Naive thymus-derived CD4-positive, alpha-beta T cell (primary cell): ENCODE measurements around the gene CALB2. TPM values are rescaled to one million over a fixed set of nuclear protein-coding genes. Genes with fewer than 3 reads are reported as not detected.

Experiments
- ATAC-seq: fragments of 150-1000 bp; cut with Tn5 transposase; 2 replicates; pipeline ENCODE4 v1.10.0; 2021; ENCODE audit warnings: mild to moderate bottlenecking, moderate library complexity
- CTCF ChIA-PET: fragments of 350-600 bp; sonication (Branson Sonifier 250); formaldehyde crosslinking; loops from one replicate; lab custom pipeline; 2021; ENCODE audit warnings: antibody characterized with exemption; lab: Charles Lee
- POLR2A ChIA-PET: fragments of 350-600 bp; sonication (Branson Sonifier 250); formaldehyde crosslinking; loops from one replicate; lab custom pipeline; 2021; ENCODE audit warnings: antibody characterized with exemption, inconsistent platforms; lab: Charles Lee
- DNase-seq, 9 donors: peaks; one replicate each; pipeline versions ENCODE4 v3.0.0 to v3.0.0-alpha.2; 2020 to 2022; ENCODE audit warnings: mixed read lengths in 1 of 9
- H3K27ac ChIP-seq: one replicate; pipeline ENCODE4 v1.7.0; 2013; ENCODE audit warnings: mild to moderate bottlenecking, low read depth, low read length, moderate library complexity
- H3K27me3 ChIP-seq, 2 donors: one replicate each; pipeline ENCODE4 v1.7.0; 2013; ENCODE audit warnings: low read length in 2 of 2, mild to moderate bottlenecking in 2 of 2, moderate library complexity in 2 of 2; ENCODE audit not compliant: control insufficient read depth in 2 of 2, insufficient read depth in 2 of 2
- H3K36me3 ChIP-seq, 3 experiments: 1 replicate in 2 of 3; 2 replicates in 1 of 3; pipeline ENCODE4 v1.7.0; 2013; ENCODE audit warnings: low read length in 3 of 3, mild to moderate bottlenecking in 3 of 3, moderate library complexity in 1 of 3; ENCODE audit not compliant: insufficient read depth in 3 of 3, control insufficient read depth in 2 of 3
- H3K4me1 ChIP-seq, 2 donors: one replicate each; pipeline ENCODE4 v1.7.0; 2013; ENCODE audit warnings: low read length in 2 of 2, mild to moderate bottlenecking in 2 of 2, moderate library complexity in 1 of 2; ENCODE audit not compliant: control insufficient read depth in 2 of 2, insufficient read depth in 2 of 2
- H3K4me3 ChIP-seq: 2 replicates; pipeline ENCODE4 v1.7.0; 2013; ENCODE audit warnings: mild to moderate bottlenecking, low read length
- H3K9me3 ChIP-seq, 3 experiments: 1 replicate in 2 of 3; 2 replicates in 1 of 3; pipeline ENCODE4 v1.7.0; 2013; ENCODE audit warnings: low read length in 3 of 3; ENCODE audit not compliant: control insufficient read depth in 2 of 3
- H3K27ac Mint-ChIP-seq, 9 donors: one replicate each; pipeline ENCODE4 v1.8.0; 2020 to 2022; ENCODE audit warnings: mixed read lengths in 9 of 9, mild to moderate bottlenecking in 8 of 9, moderate library complexity in 5 of 9, inconsistent platforms in 2 of 9
- H3K27me3 Mint-ChIP-seq, 5 donors: one replicate each; pipeline ENCODE4 v1.8.0; 2021 to 2022; ENCODE audit warnings: mixed read lengths in 5 of 5, mild to moderate bottlenecking in 1 of 5
- H3K36me3 Mint-ChIP-seq, 5 donors: one replicate each; pipeline ENCODE4 v1.8.0; 2020 to 2022; ENCODE audit warnings: mixed read lengths in 5 of 5, mild to moderate bottlenecking in 3 of 5, inconsistent platforms in 1 of 5
- H3K4me1 Mint-ChIP-seq, 7 donors: one replicate each; pipeline ENCODE4 v1.8.0; 2020 to 2022; ENCODE audit warnings: mixed read lengths in 7 of 7, mild to moderate bottlenecking in 3 of 7, inconsistent platforms in 1 of 7
- H3K4me3 Mint-ChIP-seq, 10 donors: one replicate each; pipeline ENCODE4 v1.8.0; 2020 to 2022; ENCODE audit warnings: mild to moderate bottlenecking in 10 of 10, mixed read lengths in 10 of 10, moderate library complexity in 6 of 10, inconsistent platforms in 2 of 10
- H3K9me3 Mint-ChIP-seq, 11 donors: one replicate each; pipeline ENCODE4 v1.8.0; 2020 to 2022; ENCODE audit warnings: mixed read lengths in 11 of 11, mild to moderate bottlenecking in 4 of 11, inconsistent platforms in 1 of 11, moderate library complexity in 1 of 11
- intact Hi-C, 2 donors: fragments of 100-400 bp; cut with micrococcal nuclease; formaldehyde crosslinking; loops; one replicate each; pipeline ENCODE4 v1.15.1; 2023
- polyA plus RNA-seq, 2 donors: library from polyadenylated mRNA; unstranded; fragments of 300-500 nt; fragmentation: Illumina TruSeq; gene quantifications; one replicate each; pipeline ENCODE4 v1.2.3, GENCODE V29; 2021
- total RNA-seq, 6 experiments: library from RNA in 5 of 6; stranded (reverse) in 5 of 6; gene quantifications; 1 replicate in 5 of 6; 2 replicates in 1 of 6; pipeline ENCODE4 v1.2.3 and lab custom pipeline; 2021 to 2026

CALB2 gene
- total and polyA plus RNA-seq, 7 experiments from 2014 or later = not detected

DNA sequence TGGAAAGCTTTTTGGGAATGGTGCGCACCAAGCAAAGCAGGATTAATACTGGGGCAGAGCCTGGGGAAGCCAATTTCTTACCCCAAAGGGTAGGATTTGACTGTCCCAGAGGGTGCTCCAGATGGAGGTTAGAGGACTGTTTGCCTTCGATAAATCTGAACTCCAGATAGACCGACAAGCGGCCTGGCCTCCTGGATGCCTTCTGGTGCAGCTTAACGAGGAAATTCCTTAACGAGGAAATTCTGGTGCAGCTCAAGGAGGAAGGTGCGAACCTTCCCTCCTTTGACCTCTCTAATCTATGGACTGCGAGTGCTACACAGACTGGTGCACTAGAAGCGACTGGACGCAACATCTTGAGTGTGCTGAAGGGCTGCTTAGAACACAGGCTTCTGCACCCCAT is 6.5 kb downstream of the CALB2 start:
- no peaks in the 10 kb centered on the region for H3K27me3 ChIP-seq
- Mint-ChIP-seq H3K4me1 (peaks cover 0 to 16% (median 0%) of the 10 kb centered on the region in 7 donors), H3K4me3 (no peak overlapping the region), H3K27me3 (peaks cover 7 to 40% (median 19%) of the 10 kb centered on the region in 5 donors), H3K27ac (no peak overlapping the region), H3K9me3 (peaks cover 0 to 2% (median 0%) of the 10 kb centered on the region in 11 donors), H3K36me3 (no peaks in the 10 kb centered on the region)
- ChIA-PET CTCF (interaction anchor here (0.6 kb wide), 1 partner anchor 698 kb away, joined by 4 read pairs; the partner anchor contains the start of gene HPR), POLR2A (no interaction called here)
- no peaks in the 10 kb centered on the region for H3K9me3 ChIP-seq
- ATAC-seq (no peak), DNase-seq (no peak)
- H3K36me3 ChIP-seq = no peaks in the 10 kb centered on the region
- no peak overlapping the region for H3K27ac ChIP-seq
- H3K4me1 ChIP-seq = no peaks in the 10 kb centered on the region
- no peak overlapping the region for H3K4me3 ChIP-seq
- intact Hi-C loops = no loop called here

DNA sequence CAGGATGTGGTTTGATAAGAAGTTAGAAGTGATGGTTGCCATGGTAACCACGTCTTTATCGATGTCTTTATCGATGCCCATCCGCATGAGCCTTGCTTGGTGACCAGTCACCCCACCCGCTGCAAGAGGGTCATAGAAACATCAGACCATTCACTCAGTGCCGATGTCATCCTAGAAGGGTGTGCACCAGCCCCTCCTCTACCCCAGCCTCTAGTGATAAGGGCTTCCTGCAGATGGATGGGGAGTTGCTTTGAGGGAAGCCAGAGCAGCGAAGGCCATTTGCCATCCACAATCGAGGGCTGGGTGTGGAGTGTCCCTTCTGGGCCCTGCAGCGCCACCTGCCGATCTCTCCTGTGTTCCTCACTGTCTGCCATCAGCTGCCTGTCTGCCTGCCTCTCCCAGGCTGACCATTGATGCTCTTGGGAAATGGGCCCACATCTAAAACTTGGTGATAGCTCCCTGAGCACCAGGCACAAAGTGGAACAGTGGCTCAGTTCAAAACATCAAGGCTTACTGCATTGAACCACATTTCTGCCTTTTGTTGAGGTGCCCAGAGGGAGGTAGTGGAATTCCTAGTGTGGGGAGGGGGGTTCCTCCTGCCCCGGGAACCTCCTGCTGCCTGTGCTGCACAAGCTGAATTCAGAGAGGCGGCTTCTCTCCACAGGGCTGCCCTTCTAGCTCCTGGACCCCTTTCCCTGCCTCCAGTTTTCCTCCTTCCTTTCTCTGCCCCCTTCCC is 8.9 kb downstream of the CALB2 start:
- Histone ChIP-seq H3K4me3 (no peak overlapping the region), H3K9me3 (no peaks in the 10 kb centered on the region), H3K27ac (no peak overlapping the region), H3K4me1 (no peaks in the 10 kb centered on the region), H3K27me3 (no peaks in the 10 kb centered on the region), H3K36me3 (no peaks in the 10 kb centered on the region)
- Mint-ChIP-seq H3K27me3 (peaks cover 0 to 36% (median 22%) of the 10 kb centered on the region in 5 donors), H3K4me1 (peaks cover 0 to 23% (median 0%) of the 10 kb centered on the region in 7 donors), H3K9me3 (peaks cover 0 to 4% (median 0%) of the 10 kb centered on the region in 11 donors), H3K4me3 (no peak overlapping the region), H3K27ac (no peak overlapping the region), H3K36me3 (no peaks in the 10 kb centered on the region)
- ChIA-PET CTCF (interaction anchor here (0.6 kb wide), 1 partner anchor 27 kb away, joined by 3 read pairs; no protein-coding TSS in a partner anchor), POLR2A (no interaction called here)
- DNase-seq = peak in 1 of 9 donors; percentile 44
- intact Hi-C loops = no loop called here
- peak; percentile 46 for ATAC-seq

DNA sequence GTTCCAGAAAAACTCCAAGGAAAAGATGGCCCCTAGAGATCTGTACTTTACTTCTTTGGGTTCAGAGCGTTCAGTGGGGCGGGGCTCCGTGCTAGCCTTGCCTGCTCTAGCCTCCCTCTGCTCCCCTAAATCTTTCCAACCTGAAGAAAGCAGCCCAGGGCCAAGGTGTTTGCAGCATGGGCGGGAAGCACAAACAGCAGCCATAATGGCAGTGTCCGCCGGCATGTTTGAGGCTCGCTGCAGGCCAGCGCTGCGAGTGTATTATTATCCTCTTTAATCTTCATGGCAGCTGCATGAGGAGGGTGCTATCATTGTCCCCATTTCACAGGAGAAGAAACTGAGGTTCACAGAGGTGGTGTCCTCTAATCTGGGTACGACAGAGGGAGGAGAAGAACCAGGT is 10.4 kb downstream of the CALB2 start:
- no peaks in the 10 kb centered on the region for H3K27me3 ChIP-seq
- H3K27me3 Mint-ChIP-seq = peaks cover 0 to 36% (median 22%) of the 10 kb centered on the region in 5 donors
- H3K4me1 ChIP-seq = no peaks in the 10 kb centered on the region
- no peak overlapping the region for H3K4me3 ChIP-seq
- H3K36me3 Mint-ChIP-seq = no peaks in the 10 kb centered on the region
- no peaks in the 10 kb centered on the region for H3K9me3 ChIP-seq
- ATAC-seq = no peak
- H3K4me1 Mint-ChIP-seq = peaks cover 0 to 23% (median 0%) of the 10 kb centered on the region in 7 donors
- intact Hi-C loops = no loop called here
- ChIA-PET CTCF (no interaction called here), POLR2A (no interaction called here)
- H3K36me3 ChIP-seq = no peaks in the 10 kb centered on the region
- H3K4me3 Mint-ChIP-seq = no peak overlapping the region
- no peak for DNase-seq
- no peak overlapping the region for H3K27ac ChIP-seq
- no peak overlapping the region for H3K27ac Mint-ChIP-seq
- peaks cover 0 to 4% (median 0%) of the 10 kb centered on the region in 11 donors for H3K9me3 Mint-ChIP-seq

DNA sequence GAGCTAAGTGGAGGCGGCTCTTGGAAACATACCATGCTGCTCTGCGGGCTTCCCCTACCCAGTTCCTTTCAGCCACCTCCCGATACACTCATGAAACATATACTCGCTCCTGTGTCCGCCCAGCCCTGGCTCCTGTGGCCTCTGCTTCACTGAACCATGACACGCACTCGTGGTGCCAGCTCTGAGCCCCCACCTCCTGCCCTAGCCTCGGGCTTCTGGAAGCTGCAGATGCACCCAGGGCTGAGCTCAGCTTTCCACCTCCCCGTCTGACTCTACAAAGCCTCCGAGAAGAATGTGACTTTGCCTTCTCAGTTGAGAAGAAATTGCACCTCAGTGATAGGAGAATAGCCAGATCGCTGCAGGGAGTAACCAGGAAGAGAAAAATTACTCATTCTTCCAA is 11.0 kb downstream of the CALB2 start:
- H3K36me3 ChIP-seq = no peaks in the 10 kb centered on the region
- ATAC-seq = no peak
- no peak overlapping the region for H3K4me3 Mint-ChIP-seq
- no peaks in the 10 kb centered on the region for H3K9me3 ChIP-seq
- DNase-seq = no peak
- H3K27ac ChIP-seq = no peak overlapping the region
- H3K9me3 Mint-ChIP-seq = peaks cover 0 to 4% (median 0%) of the 10 kb centered on the region in 11 donors
- POLR2A ChIA-PET = no interaction called here
- intact Hi-C loops = no loop called here
- peaks cover 0 to 23% (median 0%) of the 10 kb centered on the region in 7 donors for H3K4me1 Mint-ChIP-seq
- peaks cover 0 to 33% (median 25%) of the 10 kb centered on the region in 5 donors for H3K27me3 Mint-ChIP-seq
- CTCF ChIA-PET = no interaction called here
- H3K27ac Mint-ChIP-seq = no peak overlapping the region
- H3K27me3 ChIP-seq = no peaks in the 10 kb centered on the region
- no peak overlapping the region for H3K4me3 ChIP-seq
- no peaks in the 10 kb centered on the region for H3K4me1 ChIP-seq
- H3K36me3 Mint-ChIP-seq = no peaks in the 10 kb centered on the region

DNA sequence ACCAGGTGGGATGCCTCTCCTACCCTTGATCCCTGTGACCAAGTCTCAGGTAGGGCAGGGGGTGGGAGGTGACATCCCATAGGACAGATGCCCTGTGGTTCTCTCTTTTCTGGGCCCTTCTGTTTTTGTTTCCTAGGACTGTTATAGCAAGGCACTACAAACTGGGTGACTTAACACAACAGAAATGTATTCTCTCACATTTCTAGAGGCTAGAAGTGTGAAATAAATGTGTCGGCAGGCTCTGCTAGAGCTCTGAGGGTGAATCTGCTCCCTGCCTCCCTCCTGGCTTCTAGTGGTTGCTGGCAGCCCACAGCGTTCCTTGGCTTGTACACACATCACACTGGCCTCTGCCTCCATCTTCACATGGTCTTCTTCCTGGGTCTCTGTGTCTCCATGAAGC is 12.7 kb downstream of the CALB2 start:
- intact Hi-C loops = no loop called here

DNA sequence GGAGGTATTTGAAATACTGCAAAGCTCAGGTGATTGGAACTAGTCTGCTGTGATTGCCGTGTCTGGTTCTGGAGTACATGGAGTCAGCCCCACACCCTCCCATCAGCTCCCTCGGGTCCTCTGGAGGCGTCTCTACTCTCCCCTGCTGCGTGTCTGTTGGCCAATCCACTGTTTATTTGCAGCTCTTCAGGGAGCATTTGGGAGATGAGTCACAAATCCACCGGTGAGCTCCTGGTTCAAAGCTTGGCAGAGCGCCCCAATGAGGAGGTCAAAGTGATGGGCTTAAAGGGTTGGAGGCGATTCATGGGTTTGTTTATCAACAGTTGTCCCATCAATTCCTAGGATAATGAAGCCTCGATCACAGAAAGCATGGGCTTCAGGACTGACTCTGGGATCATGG is 14.6 kb downstream of the CALB2 start:
- DNase-seq (no peak), ATAC-seq (no peak)
- no peaks in the 10 kb centered on the region for H3K9me3 ChIP-seq
- no peak overlapping the region for H3K27ac ChIP-seq
- ChIA-PET POLR2A (no interaction called here), CTCF (no interaction called here)
- H3K4me1 ChIP-seq = no peaks in the 10 kb centered on the region
- no peaks in the 10 kb centered on the region for H3K36me3 ChIP-seq
- peaks cover 0 to 5% (median 0%) of the 10 kb centered on the region in 11 donors for H3K9me3 Mint-ChIP-seq
- H3K36me3 Mint-ChIP-seq = no peaks in the 10 kb centered on the region
- no peak overlapping the region for H3K4me3 Mint-ChIP-seq
- intact Hi-C loops = no loop called here
- peaks cover 0 to 30% (median 26%) of the 10 kb centered on the region in 5 donors for H3K27me3 Mint-ChIP-seq
- no peaks in the 10 kb centered on the region for H3K27me3 ChIP-seq
- no peak overlapping the region for H3K27ac Mint-ChIP-seq
- no peak overlapping the region for H3K4me3 ChIP-seq
- peaks cover 0 to 13% (median 0%) of the 10 kb centered on the region in 7 donors for H3K4me1 Mint-ChIP-seq

More for the DNA sequence above, 12.7 kb downstream of the CALB2 start:
- no peak for DNase-seq
- POLR2A ChIA-PET = no interaction called here
- H3K27ac ChIP-seq = no peak overlapping the region
- no peaks in the 10 kb centered on the region for H3K36me3 Mint-ChIP-seq
- peak overlapping the region in 1 of 9 donors; percentile 15 for H3K27ac Mint-ChIP-seq
- ATAC-seq = no peak
- no peaks in the 10 kb centered on the region for H3K27me3 ChIP-seq
- no peaks in the 10 kb centered on the region for H3K9me3 ChIP-seq
- peaks cover 0 to 30% (median 29%) of the 10 kb centered on the region in 5 donors for H3K27me3 Mint-ChIP-seq
- H3K4me1 Mint-ChIP-seq = peaks cover 0 to 23% (median 0%) of the 10 kb centered on the region in 7 donors
- CTCF ChIA-PET = no interaction called here
- H3K4me1 ChIP-seq = no peaks in the 10 kb centered on the region
- H3K9me3 Mint-ChIP-seq = peaks cover 0 to 4% (median 0%) of the 10 kb centered on the region in 11 donors
- no peak overlapping the region for H3K4me3 ChIP-seq
- no peak overlapping the region for H3K4me3 Mint-ChIP-seq
- no peaks in the 10 kb centered on the region for H3K36me3 ChIP-seq
